ENCODE data around the gene PNLIP.

The PNLIP gene

DNA sequence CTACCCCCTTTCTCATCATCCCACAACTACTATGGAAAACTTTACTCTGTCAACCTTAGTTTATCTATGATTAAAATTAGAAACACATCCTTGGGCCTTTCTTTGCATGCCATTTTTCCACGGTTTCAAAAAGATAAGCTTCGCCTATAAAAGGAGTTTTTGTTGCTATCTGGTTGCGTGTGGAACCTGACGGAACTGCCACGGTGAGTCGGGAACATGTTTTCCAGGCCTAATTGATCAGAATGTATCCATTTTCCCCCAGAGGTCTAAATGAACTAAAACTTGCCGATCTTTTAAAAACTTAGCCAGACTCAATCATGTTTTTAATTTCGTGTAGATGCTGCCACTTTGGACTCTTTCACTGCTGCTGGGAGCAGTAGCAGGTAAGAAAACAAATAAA is at the start of gene PNLIP:
Gene PNLIP, plus strand, starts transcription at position 176 of the 400 bp plus-strand sequence. Its CDS starts 162 bp downstream, at position 338.
- no peak for DNase-seq (ENCODE audit: low spot score)

DNA sequence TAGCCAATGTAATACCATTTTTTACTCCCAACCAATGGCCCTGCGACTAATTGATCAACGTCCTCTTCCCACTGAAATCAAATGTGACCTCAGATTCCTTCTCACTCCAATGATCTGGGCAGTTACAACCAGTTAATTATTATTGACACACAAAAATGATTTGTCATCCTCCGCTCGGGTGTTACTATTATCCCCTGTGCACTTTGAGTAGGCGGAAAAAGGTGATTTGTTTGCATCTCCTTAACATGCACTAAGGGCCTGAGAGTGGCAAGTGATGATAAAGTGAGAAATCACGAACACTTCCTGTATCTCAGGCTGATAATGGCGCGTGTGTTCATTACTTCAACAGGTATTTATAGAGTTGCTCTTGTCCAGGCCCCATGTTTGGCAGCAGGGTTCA is 40.9 kb upstream of the PNLIP start:
- no peak for DNase-seq (ENCODE audit: low spot score)

DNA sequence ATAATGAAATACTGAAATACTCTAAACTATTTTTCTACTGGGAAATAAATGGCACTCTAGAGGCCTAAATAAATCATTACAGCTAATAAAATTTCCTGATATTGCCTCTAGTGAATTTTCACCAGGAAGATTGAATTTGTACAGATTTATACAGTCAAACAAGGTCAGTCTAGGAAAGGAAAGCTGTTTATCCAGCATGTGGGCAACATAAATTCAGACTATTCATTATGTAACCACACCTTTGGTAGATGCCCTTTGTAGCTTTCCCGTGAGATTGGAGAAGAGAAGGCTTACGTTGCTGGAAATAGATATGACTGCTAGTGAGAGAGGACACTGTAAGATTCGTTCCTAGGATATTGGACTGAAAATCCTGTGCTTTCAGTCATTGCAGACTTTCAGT is 35.2 kb upstream of the PNLIP start:
- no peak for DNase-seq (ENCODE audit: low spot score)

DNA sequence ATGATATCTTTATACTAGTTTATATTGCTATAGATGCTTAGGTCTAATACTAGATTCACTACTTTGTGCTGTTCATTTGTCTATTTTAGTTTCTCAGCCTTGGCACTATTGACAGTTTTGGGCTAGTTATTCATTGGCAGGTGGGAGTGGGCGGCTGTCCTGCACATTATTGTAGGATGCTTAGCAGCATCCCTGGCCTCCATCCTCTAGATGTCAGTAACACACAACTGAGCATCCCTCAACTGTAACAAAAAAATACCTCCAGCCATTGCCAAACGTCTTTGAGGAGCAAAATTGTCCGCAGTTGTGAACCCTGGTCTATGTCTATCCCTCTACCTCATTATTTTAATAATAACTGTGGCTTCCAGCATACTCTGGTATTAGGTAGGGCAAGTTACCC is 34.4 kb upstream of the PNLIP start:
- no peak for DNase-seq (ENCODE audit: low spot score)

DNA sequence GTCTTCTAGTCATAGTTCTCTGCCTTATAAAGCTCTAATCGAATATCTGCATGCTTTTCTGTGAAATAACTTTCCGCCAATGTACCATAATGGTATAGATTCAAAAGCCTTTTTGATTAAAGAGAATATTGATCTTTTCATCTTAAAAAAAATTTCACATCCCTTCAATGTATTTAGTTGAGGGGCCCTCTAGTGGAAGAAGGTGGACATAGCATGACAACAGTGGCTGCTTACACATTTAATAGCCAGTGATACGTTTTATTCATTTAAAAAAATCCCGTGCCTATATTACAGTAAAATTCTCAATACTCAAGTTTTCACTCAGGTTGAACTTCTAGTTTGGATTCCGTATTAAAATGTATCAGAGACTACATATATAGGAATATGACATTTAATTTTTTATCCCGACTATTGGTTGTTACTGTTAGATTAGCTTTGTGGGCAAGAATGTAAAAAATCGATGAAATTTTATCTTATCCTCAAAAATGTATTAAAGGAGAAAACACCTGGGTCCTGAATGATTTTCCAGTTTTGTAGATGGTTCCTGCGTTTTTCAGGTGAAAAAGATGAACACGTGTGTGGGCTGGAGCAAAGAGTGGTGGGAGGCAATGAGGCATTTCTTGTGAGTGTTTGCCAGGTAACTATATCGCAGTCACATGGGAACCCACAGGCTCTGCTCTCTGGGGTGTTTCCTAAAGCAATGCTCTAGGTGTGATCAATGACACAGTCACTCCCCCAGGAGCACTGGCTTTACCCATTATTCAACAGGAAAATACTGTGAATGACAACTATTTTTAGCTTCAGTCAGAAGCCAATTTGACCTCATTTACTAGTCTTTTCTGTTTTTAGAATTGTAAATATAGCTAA is 24.1 kb upstream of the PNLIP start:
- DNase-seq (ENCODE audit: low spot score), result peak; percentile 28

DNA sequence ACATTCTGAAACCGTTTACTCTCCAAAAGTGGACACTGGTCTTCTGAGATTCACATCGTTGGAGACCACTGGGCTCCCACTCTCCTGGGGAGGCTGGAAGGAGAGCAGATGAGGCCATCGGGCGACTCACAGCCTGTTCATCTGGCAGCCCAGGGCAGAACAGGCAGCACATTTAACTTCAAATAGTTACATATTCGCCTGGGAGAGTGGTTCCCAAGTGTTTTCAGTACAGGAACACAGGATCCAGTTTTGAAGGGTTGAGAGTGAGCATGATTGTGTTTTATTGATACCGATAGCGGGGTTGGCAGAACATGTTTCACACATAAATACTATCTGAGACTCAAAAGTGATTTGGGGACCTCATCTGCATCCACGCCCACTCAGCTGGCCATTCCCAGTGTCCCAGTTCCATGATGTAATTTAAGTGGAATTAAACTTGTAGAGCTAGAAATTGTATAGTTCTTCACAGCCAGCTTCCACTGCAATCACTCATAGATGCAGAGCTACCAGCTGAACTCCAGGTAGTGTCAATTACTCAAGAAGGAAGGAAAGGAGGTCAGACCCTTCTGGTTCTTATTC is 22.8 kb upstream of the PNLIP start:
- no peak for DNase-seq (ENCODE audit: low spot score)

DNA sequence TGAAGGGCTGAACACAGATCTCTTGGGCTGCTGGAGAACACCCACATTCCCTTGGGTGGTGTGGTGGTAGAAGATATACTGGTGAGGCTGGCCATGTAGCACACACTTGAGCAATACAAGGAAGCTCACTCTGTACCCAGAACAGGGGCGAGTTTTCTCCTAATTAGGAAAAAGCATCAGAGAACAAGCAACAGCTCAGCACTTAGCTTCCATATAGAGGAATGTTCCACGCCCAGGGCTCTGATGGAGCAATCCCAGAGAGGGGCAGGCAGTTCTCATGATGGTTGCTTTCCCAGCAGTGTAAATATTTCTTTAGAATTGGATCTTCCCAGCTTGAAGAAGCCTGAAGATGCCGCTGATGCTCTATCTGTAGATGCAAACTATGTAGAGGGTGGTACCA is 21.0 kb upstream of the PNLIP start:
- DNase-seq (ENCODE audit: low spot score), result no peak

DNA sequence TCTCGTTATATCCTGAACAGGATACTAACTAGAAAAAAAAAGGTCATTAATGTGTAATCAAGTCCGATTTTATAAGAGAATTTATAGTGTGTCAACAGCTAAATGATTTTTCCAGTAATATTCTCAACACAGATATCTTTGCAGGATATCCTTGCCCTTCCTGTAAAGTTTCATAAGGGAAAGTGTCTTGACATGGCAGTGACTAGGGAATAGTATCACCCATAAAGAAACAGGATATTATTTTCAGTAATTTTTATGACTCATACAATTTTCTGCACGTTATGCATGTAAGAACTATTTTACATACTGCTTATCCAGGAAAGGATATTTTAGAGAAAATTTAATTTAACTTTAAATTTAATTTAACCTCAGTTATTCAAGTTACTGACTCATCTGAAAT is 19.5 kb upstream of the PNLIP start:
- no peak for DNase-seq (ENCODE audit: low spot score)

DNA sequence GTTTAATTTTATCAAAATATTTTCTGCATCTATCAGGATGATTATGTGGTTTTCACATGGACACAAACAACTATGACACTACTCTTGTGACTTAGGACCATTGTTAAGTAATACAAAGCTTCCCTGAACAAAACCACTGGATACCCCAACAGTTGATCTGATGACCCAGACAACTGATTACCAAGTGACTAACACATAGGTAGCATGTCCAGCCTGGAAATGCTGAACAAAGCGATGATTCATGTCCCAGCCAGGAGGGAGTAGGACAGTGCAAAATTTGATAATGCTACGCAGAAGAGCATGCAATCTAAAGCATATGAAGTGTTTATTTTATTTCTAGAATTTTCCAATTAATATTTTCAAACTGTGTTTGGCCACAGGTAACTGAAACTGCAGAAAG is 8.9 kb upstream of the PNLIP start:
- DNase-seq (ENCODE audit: low spot score), result no peak

DNA sequence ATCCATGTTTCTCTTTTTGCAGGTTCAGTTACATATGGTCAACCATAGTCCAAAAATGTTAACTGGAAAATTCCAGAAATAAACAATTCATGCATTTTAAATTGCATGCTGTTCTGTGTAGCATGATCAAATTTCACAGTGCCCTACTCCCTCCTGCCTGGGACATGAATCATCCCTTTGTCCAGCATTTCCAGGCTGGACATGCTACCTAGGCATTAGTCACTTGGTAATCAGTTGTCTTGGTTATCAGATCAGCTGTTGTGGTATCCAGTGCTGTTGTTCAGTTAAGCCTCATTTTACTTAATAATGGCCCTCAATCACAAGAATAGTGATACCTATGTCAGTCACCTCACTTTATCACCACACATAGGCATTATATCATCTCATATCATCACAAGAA is 7.3 kb upstream of the PNLIP start:
- no peak for DNase-seq (ENCODE audit: low spot score)

DNA sequence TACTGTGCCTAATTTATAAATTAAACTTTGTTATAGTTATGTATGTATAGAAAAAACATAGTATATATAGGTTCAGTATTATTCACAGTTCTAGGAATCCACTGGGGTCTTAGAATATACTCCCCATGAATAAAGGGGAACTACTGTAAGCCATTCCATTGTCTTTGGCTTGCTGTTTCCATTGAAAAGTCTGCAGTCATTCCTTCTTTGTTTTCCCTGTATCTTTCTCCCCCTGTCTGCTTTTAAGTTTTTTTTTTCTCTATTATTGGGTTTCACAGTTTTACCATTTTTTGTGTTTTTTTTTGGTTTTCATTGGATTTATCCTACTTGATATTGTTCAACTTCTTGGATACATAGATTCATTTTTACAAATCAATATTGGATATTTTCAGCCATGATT is 6.7 kb upstream of the PNLIP start:
- DNase-seq (ENCODE audit: low spot score), result no peak

DNA sequence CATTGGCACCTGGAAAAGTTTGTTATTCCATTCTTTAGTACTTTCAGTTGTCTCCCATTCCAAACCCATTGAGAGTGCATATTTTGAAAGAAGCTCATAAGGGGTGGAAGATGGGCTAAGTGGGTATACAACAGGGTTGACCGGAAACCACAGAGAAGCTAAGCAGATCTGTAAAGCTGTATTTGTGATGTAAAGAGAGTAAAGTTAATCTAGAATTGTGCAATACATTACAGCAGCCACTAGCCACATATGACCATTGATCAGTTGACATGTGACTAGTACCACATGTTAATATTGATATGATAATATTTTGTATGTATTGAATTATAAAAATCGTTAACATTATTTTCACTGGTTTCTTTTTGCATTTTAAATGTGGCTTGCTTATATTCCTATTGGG is 4.9 kb upstream of the PNLIP start:
- no peak for DNase-seq (ENCODE audit: low spot score)

DNA sequence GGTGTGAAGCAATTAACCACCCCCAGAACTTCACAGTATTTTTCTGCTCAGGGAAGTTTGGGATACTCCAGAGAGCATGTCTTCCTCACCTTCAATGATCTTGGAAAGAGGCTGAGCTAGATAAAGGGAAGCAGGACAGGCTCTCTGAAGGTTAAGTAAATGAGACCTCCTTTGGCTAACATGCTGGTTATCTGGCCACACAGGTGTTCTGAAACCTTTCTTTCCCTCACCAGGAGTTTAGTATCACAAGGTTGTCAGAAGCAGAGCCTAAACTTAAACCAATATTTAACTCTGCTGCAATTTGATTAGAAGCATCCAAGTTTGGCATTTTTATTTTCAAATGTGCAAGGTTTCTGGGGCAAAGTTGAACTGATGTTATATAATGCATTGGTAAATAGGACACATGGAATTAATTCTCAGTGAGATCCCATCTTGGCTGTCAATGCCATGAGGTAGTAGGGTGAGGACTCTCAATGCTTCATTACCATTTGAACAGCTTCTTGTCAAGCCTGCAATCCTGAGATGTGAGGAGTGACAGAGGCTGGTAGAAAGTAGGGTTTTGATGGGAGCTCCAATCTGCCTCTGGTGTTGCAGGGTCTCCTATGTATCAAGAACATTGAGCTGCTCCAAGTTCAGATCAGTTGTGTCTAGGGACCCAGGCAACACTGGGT is 3.6 kb upstream of the PNLIP start:
- DNase-seq (ENCODE audit: low spot score), result no peak

DNA sequence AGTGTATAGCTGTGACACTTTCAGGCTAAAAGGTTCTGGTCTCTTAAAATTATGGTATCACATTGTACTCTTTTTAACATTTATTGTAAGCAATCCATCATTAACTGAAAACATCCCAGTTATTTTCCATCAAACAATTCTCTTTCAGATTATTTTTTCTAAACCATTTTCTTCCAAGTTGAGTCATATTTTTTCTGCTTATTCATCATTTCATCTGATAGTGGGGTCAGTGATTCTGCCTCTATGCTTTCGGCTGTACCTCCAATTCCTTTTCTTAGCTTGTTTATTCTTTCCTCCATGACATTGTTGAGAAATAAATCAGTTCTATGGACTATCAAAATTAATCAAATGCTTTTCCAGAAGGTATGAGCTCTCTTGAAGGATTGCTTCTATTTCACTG is 609 bp upstream of the PNLIP start:
- no peak for DNase-seq (ENCODE audit: low spot score)

DNA sequence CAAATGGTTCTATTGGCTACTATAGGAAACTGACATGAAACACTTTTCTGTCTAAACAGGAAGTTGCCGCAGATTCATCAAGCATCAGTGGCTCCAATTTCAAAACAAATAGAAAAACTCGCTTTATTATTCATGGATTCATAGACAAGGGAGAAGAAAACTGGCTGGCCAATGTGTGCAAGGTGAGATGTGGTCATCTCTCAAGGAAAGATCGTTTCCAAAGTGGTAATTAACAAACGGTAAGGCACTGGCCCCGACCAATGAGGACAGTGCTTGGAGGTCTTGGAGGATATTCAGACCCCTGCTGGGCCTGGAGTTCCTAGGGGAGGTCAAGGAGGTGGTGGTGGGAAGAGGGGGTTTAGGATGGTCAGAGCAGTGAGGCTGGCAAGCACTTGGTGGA is 2.6 kb downstream of the PNLIP start:
- no peak for DNase-seq (ENCODE audit: low spot score)

DNA sequence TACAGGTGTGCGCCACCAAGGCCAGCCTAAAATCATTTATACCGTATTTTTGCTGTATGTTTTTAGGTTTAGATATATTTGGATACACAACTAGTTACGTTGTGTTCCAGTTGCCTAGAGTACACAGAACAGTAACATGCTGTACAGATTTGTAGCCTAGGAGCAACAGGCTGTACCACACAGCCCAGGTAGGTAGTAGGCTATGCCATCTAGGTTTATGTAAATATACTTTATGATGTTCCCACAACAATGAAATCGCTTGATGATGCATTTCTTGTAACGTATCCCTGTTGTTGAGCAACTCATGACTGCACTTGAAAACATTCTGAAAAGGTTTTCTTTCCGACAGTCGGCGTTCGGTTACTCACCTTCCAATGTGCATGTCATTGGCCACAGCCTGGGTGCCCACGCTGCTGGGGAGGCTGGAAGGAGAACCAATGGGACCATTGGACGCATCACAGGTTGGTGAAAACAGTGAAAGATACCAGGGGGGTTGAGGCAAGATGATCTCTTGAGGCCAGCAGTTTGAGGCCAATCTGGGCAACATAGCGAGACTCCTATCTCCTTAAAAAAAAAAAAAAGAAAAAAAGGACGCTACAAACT is 7.7 kb downstream of the PNLIP start:
- no peak for DNase-seq (ENCODE audit: low spot score)

DNA sequence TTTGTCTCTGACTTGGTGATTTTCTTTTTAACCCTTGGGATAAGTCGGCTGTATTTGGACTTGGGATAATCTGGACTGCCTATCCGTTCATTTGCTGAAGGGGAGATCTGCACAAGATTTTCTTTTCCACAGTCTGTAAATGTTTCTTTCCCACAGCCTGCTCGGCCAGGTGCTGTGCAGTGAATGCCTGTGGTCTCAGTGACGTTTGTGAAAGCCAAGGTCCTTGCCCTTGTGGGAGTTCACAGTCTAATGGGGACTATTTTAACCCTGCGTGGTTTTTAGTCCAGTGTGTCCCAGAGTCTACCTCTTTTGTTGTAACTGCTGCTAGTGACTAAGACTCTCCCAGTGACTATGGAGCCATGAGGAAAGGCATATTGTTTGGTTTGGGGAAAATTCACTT is 8.9 kb downstream of the PNLIP start:
- no peak for DNase-seq (ENCODE audit: low spot score)

DNA sequence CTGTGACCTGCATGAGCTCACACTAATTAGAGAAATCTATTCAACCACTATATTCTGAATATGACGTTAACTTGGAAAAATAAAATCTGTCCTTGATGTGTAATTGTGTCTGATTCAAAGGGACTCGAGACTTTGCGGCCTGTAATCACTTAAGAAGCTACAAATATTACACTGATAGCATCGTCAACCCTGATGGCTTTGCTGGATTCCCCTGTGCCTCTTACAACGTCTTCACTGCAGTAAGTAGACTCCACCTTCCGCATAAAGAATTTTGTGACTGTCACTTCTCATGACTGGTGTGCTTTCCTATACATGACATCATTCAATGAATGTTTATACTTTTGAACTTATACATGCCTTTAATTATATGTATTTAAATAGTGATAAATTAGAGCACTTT is 10.1 kb downstream of the PNLIP start:
- DNase-seq (ENCODE audit: low spot score), result no peak

DNA sequence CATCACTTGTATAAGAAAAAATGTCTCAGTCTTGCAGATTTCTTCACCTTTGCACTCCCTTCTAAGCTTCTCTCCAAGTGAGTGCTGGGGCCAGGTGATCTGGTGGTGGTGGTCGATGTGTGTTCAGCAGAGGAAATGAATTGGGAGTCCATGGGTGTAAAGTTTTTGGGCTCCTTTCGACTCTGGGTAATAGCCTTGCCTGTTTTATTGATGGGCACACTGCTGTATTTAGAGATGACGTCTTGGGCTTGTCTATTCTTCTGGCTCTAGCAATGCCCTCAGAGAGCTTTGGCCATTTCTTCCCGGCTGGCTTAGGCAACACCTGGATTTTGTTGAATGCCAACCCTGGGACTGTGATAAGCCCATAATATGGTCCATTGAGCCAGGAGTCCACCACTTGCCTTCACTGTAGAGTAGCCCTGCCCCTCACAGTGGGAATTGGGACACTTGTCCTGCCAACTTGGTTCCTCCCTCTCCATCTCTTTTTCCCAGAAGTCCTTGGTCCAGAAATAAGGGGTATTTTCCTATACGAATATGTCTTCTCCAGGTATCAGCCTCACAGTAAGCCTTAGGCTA is 11.7 kb downstream of the PNLIP start:
- DNase-seq (ENCODE audit: low spot score), result no peak

DNA sequence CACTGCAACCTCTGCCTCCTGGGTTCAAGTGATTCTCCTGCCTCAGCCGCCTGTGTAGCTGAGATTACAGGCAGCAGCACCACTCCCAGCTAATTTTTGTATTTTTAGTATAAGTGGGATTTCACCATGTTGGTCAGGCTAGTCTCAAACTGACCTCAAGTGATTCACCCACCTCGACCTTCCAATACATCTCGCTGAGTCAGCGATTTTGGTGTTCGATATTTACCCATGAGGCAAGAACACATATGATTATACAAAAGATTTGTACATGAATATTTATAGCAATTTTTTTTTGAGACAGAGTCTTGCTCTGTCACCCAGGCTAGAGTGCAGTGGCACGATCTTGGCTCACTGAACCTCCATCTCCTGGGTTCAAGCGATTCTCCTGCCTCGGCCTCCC is 19.8 kb downstream of the PNLIP start:
- DNase-seq (ENCODE audit: low spot score), result no peak

DNA sequence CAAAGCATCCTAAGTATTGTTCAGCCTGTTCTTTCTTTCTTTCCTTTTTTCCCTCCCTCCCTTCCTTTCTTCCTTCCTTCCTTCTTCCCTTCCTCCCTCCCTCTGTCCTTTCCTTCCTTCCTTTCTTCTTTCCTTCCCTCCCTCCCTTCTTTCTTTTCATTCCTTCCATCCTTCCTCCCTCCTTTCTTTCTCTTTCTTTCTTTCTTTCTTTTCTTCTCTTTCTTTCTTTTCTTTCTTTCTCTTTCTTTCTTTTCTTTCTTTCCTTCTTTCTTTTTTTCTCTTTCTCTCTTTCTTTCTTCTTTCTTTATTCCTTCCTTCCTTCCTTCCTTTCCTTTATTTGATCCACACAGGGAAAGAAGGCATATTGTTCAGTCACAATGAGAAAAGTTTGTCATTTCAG is 21.2 kb downstream of the PNLIP start:
- DNase-seq (ENCODE audit: low spot score), result no peak

DNA sequence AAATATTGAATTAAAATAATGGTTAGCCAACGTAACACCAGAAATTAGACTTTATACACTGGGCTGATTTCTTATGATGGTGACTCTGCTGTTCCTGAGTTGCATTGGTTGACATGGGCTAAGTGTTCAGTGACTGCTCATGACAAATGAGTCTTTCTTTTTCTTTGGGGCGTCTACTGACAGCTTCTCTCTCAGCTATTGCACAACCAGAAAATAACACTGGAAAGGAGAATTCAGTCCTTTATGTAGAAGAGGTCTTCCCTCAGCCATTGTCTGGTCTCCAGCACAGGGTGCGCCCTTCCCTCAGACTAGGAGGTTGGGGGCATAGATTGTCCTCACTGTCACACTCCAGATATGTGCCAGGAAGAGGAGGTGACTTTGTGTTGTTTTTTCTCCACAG is 21.6 kb downstream of the PNLIP start:
- no peak for DNase-seq (ENCODE audit: low spot score)

DNA sequence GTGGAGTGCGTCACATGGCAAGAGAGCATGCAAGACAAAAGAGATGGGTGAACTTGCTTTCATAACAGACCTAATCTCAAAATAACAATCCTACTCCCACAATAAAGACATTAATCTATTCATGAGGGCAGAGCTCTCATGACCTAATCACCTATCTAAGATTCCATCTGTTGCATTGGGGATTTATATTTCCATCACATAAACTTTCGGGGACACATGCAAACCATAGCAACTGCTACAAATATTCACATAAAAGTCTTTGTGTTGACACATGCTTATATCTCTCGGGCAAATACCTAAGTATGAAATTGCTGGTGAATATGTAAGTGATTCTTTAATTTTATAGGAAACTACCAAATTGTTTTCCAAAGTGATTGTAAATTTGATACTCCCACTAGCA is 29.1 kb downstream of the PNLIP start:
- DNase-seq (ENCODE audit: low spot score), result no peak
